ENCODE data around the gene EML5.
"Not testable (repeated sequence)": the region's sequence is repeated elsewhere in the genome, so short reads cannot be mapped to it uniquely, and the experiment has no call there.

EML5 gene

GRCh38 chr14:88808359-88808758 is 15.6 kb upstream of the EML5 start:
- H3K4me3 ChIP-seq (ENCODE audit: low read depth, low read length) = no peak overlapping the region
- no peak for DNase-seq (ENCODE audit: low read depth)

GRCh38 chr14:88804477-88804876 is 11.7 kb upstream of the EML5 start:
- H3K4me3 ChIP-seq (ENCODE audit: low read depth, low read length) = no peak overlapping the region
- DNase-seq (ENCODE audit: low read depth) = no peak

GRCh38 chr14:88804035-88804434 is 11.3 kb upstream of the EML5 start:
- H3K4me3 ChIP-seq (ENCODE audit: low read depth, low read length) = no peak overlapping the region
- DNase-seq (ENCODE audit: low read depth) = no peak

GRCh38 chr14:88802596-88802995 is 9.8 kb upstream of the EML5 start:
- no peak for DNase-seq (ENCODE audit: low read depth)
- no peak overlapping the region for H3K4me3 ChIP-seq (ENCODE audit: low read depth, low read length)

GRCh38 chr14:88799522-88799921 is 6.8 kb upstream of the EML5 start:
- DNase-seq (ENCODE audit: low read depth) = no peak
- H3K4me3 ChIP-seq (ENCODE audit: low read depth, low read length) = no peak overlapping the region

GRCh38 chr14:88798156-88798555 is 5.4 kb upstream of the EML5 start:
- no peak for DNase-seq (ENCODE audit: low read depth)
- H3K4me3 ChIP-seq (ENCODE audit: low read depth, low read length) = no peak overlapping the region

- peak overlapping the region; percentile 55 for H3K4me3 ChIP-seq (ENCODE audit: low read depth, low read length)
- DNase-seq (ENCODE audit: low read depth) = no peak
Measured at GRCh38 chr14:88793259-88793625, 489 bp upstream of the EML5 start.

- DNase-seq (ENCODE audit: low read depth) = no peak
- H3K4me3 ChIP-seq (ENCODE audit: low read depth, low read length) = peak overlapping the region; percentile 55
Measured at GRCh38 chr14:88791629-88792472, 902 bp downstream of the EML5 start.

GRCh38 chr14:88791252-88791621 is 1.5 kb downstream of the EML5 start:
- H3K4me3 ChIP-seq (ENCODE audit: low read depth, low read length) = no peak overlapping the region
- no peak for DNase-seq (ENCODE audit: low read depth)

- H3K4me3 ChIP-seq (ENCODE audit: low read depth, low read length) = no peak overlapping the region
- DNase-seq (ENCODE audit: low read depth) = no peak
Measured at GRCh38 chr14:88790501-88791251, 2.1 kb downstream of the EML5 start.

GRCh38 chr14:88789573-88789972 is 3.2 kb downstream of the EML5 start:
- DNase-seq (ENCODE audit: low read depth); H3K4me3 ChIP-seq (ENCODE audit: low read depth, low read length): not testable (repeated sequence)

- H3K4me3 ChIP-seq (ENCODE audit: low read depth, low read length) = no peak overlapping the region
- no peak for DNase-seq (ENCODE audit: low read depth)
Measured at GRCh38 chr14:88786715-88787114, 6.0 kb downstream of the EML5 start.

- DNase-seq (ENCODE audit: low read depth) = no peak
- no peak overlapping the region for H3K4me3 ChIP-seq (ENCODE audit: low read depth, low read length)
Measured at GRCh38 chr14:88785911-88786310, 6.8 kb downstream of the EML5 start.

GRCh38 chr14:88775532-88775931 is 17.2 kb downstream of the EML5 start:
- no peak for DNase-seq (ENCODE audit: low read depth)

GRCh38 chr14:88770736-88771135 is 22.0 kb downstream of the EML5 start:
- H3K4me3 ChIP-seq (ENCODE audit: low read depth, low read length) = no peak overlapping the region
- DNase-seq (ENCODE audit: low read depth) = no peak

More at GRCh38 chr14:88775532-88775931, 17.2 kb downstream of the EML5 start:
- no peak overlapping the region for H3K4me3 ChIP-seq (ENCODE audit: low read depth, low read length)

- DNase-seq (ENCODE audit: low read depth) = peak; percentile 0
- no peak overlapping the region for H3K4me3 ChIP-seq (ENCODE audit: low read depth, low read length)
Measured at GRCh38 chr14:88765130-88765529, 27.6 kb downstream of the EML5 start.

GRCh38 chr14:88753873-88754272 is 38.9 kb downstream of the EML5 start:
- H3K4me3 ChIP-seq (ENCODE audit: low read depth, low read length) = no peak overlapping the region
- no peak for DNase-seq (ENCODE audit: low read depth)

- no peak for DNase-seq (ENCODE audit: low read depth)
- no peak overlapping the region for H3K4me3 ChIP-seq (ENCODE audit: low read depth, low read length)
Measured at GRCh38 chr14:88750945-88751344, 41.8 kb downstream of the EML5 start.

- no peak for DNase-seq (ENCODE audit: low read depth)
- H3K4me3 ChIP-seq (ENCODE audit: low read depth, low read length) = no peak overlapping the region
Measured at GRCh38 chr14:88750413-88750812, 42.3 kb downstream of the EML5 start.

- DNase-seq (ENCODE audit: low read depth) = no peak
- H3K4me3 ChIP-seq (ENCODE audit: low read depth, low read length) = no peak overlapping the region
Measured at GRCh38 chr14:88749139-88749538, 43.6 kb downstream of the EML5 start.

- H3K4me3 ChIP-seq (ENCODE audit: low read depth, low read length) = no peak overlapping the region
Measured at GRCh38 chr14:88748288-88748687, 44.5 kb downstream of the EML5 start.

More at GRCh38 chr14:88748288-88748687, 44.5 kb downstream of the EML5 start:
- no peak for DNase-seq (ENCODE audit: low read depth)

Data from skeletal muscle cell (primary cell).